Skeletal muscle satellite cell (primary cell): ENCODE data around the gene OPN3.

Source experiments
- H3K27me3 ChIP-seq: 2 replicates; pipeline ENCODE4 v1.7.0; 2013; ENCODE audit warnings: low read length; ENCODE audit not compliant: control insufficient read depth, insufficient read depth
- H3K36me3 ChIP-seq: 2 replicates; pipeline ENCODE4 v1.7.0; 2013; ENCODE audit warnings: mild to moderate bottlenecking, control low read depth, low read length; ENCODE audit not compliant: insufficient read depth
- H3K4me1 ChIP-seq: 2 replicates; pipeline ENCODE4 v1.7.0; 2013; ENCODE audit warnings: low read length; ENCODE audit not compliant: control insufficient read depth, insufficient read depth
- H3K4me2 ChIP-seq: 2 replicates; pipeline ENCODE4 v1.7.0; 2013; ENCODE audit warnings: mild to moderate bottlenecking, low read length
- H3K4me3 ChIP-seq: 2 replicates; pipeline ENCODE4 v1.7.0; 2013; ENCODE audit warnings: low read length
- H3K9ac ChIP-seq: 2 replicates; pipeline ENCODE4 v1.7.0; 2013; ENCODE audit warnings: mild to moderate bottlenecking, low read depth, low read length, moderate library complexity
- H3K9me3 ChIP-seq: replicated peaks from 2 replicates; pipeline ENCODE4 v1.7.0; 2013; ENCODE audit warnings: mild to moderate bottlenecking, control low read depth, low read length

Gene OPN3

DNA sequence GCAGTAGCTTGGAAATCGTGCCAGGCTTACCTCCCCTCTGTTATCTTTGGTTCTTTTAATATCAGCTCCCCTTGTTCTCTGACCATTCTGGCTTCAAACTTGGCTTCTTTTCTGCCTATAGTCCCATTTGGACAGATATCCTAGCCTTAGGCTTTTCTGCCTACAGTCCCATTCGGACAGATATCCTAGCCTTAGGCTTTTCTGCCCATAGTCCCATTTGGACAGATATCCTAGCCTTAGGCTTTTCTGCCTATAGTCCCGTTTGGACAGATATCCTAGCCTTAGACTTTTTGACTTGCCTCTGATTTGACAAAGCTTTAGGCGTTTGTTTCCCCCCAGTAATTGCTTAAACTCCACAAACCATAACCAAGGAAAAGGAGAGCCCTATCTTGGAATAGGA is 25.6 kb downstream of the OPN3 start:
- Histone ChIP-seq H3K4me1 (peaks cover 35% of the 10 kb centered on the region), H3K36me3 (no peaks in the 10 kb centered on the region), H3K4me3 (no peak overlapping the region), H3K4me2 (no peak overlapping the region), H3K9me3 (no peaks in the 10 kb centered on the region), H3K9ac (no peak overlapping the region), H3K27me3 (no peaks in the 10 kb centered on the region)

DNA sequence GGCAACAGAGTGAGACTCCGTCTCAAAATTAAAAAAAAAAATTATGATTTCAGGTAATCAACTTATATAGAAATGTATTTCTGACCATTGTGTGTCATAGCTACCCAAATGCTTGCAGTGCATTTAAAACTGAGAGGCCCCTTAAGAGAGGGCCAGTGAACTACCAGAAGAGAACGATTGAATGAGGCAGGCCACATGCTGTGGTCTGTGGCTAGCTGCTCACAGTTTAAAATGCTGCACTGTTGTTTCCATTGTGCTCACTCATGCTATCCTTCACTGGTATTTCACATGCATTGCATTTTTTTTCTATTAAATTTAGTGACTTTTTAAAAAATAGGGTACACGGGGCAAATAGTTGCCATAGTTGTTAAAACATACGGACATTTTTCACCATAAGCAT is 26.0 kb downstream of the OPN3 start:
- Histone ChIP-seq H3K4me1 (peaks cover 36% of the 10 kb centered on the region), H3K9me3 (no peaks in the 10 kb centered on the region), H3K27me3 (no peaks in the 10 kb centered on the region), H3K36me3 (no peaks in the 10 kb centered on the region), H3K4me2 (no peak overlapping the region), H3K4me3 (no peak overlapping the region), H3K9ac (no peak overlapping the region)

DNA sequence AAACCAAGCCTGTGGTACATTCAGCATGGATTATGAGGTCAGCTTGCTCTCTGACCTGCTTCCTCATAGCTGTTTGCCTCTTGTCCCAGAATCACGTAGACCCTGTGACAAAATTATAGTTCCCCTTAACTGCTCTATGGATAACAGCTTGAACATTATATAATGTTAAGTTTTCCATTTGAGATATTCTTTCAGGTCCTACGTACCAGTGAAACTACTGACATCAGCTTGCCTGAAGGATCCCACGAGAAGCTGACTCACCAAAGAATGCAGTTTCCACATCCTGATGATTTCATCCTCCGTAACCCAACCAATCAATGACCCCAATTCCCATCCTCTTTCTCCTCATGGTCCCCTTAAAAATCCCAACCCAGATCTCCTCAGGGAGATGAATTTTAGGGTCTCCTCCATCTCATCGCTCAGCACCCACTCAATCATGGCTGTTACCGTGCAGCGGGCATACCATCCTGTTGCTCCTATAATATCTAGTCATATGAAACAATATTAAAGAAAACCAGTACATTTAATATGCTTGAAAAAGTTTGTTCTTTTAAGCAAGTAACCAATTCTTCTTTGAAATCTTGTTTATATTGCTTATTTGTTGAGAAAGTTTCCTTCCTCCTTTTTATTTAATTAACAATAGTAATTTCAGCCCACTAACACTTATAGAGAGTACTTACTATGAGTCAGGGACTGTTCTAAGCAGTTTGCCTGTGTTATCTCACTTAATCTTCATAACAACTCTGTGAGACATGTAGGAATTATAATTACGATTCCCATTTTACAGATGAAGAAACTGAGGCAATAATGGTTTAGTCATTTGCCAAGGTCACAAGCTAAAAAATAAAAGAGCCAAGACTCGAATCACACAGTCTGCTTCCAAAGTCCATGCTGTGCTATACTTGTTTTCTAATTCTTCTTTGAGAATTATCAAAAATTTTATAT is 27.4 kb downstream of the OPN3 start:
- Histone ChIP-seq H3K9me3 (no peaks in the 10 kb centered on the region), H3K4me2 (peak overlapping the region; percentile 62), H3K4me1 (peaks cover 48% of the 10 kb centered on the region), H3K36me3 (no peaks in the 10 kb centered on the region), H3K4me3 (peak overlapping the region; percentile 43), H3K9ac (peak overlapping the region; percentile 42), H3K27me3 (no peaks in the 10 kb centered on the region)

DNA sequence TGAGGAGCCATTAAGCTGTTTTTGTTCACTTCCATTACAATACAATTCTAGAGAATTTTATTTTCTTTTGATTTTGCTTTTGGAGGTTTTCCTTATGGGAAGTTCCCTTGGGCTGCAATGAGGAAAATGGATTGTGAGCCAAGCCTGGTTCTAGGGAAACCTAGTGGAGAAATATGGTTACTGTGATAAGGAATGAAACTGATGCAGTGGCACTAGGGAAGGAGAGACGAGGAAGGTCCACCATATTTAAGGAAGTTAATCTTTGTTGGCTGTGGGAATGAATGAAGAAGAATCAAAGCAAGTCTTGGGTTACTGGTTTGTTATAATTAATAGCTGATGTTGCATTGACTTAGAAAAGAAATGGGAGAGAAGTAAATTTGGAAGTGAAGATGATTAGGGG is 28.4 kb downstream of the OPN3 start:
- H3K4me2 ChIP-seq = no peak overlapping the region
- no peak overlapping the region for H3K4me3 ChIP-seq
- peak overlapping the region; percentile 42 for H3K9ac ChIP-seq
- H3K36me3 ChIP-seq = no peaks in the 10 kb centered on the region
- peaks cover 52% of the 10 kb centered on the region for H3K4me1 ChIP-seq
- H3K9me3 ChIP-seq = no peaks in the 10 kb centered on the region
- H3K27me3 ChIP-seq = no peaks in the 10 kb centered on the region

DNA sequence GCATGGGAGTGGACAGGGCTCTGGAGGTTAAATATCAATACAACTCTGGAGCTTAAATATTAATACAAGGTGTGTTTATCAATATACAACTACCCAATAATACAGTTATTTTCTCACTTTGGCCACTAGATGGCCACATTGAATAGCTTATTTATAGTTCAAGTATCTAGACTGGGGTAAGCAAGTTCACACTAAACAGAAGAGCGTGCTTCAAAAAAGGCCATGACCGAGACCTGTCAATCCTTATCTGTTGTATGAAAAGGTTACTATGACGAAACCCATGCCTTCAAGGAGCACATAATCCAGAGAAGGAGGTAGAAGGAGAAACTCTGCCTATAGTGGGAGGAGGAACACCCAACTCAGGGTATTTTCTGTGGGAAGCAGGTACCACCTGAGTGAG is 29.1 kb downstream of the OPN3 start:
- H3K4me3 ChIP-seq = no peak overlapping the region
- peaks cover 56% of the 10 kb centered on the region for H3K4me1 ChIP-seq
- H3K27me3 ChIP-seq = no peaks in the 10 kb centered on the region
- H3K4me2 ChIP-seq = no peak overlapping the region
- H3K36me3 ChIP-seq = no peaks in the 10 kb centered on the region
- no peaks in the 10 kb centered on the region for H3K9me3 ChIP-seq
- no peak overlapping the region for H3K9ac ChIP-seq

DNA sequence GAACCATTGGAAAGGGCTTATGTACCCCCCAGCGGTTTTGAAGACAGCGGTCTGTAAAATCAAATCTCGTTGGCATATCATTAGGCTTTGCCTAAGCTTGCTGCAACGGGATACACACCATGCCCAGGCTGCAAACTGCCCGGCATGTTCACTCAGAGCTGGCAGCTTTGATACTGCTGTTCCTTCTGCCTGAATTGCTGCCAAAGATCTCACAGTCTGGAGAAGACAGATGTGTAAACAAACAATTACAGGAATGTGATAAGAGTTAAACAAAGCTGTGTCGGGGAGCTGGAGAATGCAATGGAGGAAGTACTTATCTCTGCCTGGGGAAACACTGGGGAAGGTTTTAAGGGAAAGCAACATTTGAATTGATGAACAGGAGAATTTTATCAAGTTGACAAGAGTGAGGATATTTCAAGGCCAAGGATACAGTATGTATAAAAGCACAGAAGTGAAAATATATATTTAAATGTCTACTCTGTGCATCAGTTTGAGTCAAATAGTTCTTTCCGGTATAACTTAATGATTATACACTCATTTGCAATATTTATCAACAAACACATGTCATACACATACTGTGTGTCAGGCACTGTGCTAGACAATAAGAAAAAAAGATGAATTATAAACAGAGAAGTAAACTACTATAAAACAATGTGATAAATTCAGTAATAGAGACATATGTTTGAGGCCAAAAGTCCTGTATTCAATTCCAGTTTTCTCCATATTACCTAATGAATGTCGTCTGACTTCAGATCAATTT is 29.9 kb downstream of the OPN3 start:
- Histone ChIP-seq H3K4me1 (peaks cover 54% of the 10 kb centered on the region), H3K4me2 (peak overlapping the region; percentile 11), H3K27me3 (no peaks in the 10 kb centered on the region), H3K9me3 (no peaks in the 10 kb centered on the region), H3K4me3 (no peak overlapping the region), H3K36me3 (no peaks in the 10 kb centered on the region), H3K9ac (no peak overlapping the region)

DNA sequence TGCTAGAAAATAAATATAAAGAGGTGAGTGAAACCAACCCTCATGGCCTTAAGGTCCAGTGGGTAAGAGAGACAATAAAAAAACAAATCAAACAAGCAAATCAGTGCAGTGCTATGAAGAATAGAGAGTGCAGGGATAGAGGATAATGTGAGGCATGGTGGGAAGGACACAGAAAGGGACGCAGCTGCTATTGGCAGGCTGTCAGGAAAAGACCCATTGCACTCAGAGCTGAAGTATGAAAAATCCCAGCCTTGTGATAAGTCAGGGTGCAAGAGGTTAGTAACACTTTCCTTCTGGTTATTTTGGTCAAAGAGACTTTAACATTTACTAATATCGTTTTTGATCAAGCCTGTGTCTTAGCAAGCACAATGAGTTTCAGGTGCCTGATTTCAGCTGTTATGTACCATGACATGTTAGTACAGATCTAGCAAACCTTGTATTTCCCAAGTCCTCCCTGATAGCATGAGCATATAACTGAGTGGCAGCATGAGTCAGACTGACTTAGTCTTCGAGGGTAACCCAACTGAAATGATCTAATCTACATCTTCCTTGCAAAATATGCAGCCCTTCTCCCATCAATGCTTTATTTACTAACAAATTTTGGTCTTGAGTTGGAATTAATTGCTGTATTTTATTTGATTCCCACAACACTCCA is 31.7 kb downstream of the OPN3 start:
- no peaks in the 10 kb centered on the region for H3K27me3 ChIP-seq
- no peak overlapping the region for H3K4me3 ChIP-seq
- peak overlapping the region; percentile 30 for H3K4me2 ChIP-seq
- peaks cover 62% of the 10 kb centered on the region for H3K4me1 ChIP-seq
- H3K9me3 ChIP-seq = no peaks in the 10 kb centered on the region
- no peaks in the 10 kb centered on the region for H3K36me3 ChIP-seq
- no peak overlapping the region for H3K9ac ChIP-seq

DNA sequence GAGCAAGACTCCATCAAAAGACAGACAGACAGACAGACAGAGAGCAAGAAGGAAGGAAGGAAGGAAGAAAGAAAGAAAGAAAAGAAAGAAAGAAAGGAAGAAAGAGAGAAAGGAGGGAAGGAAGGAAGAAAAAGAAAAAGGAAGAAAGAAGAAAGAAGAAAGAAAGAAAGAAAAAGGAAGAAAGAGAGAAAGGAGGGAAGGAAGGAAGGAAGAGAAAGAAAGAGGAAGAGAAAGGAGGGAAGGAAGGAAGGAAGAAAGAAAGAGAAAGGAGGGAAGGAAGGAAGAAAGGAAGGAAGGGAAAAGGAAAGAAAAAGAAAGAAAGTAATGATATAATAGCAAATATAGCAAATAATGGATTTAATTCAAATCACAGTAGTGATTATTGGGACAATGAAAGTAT is 32.7 kb downstream of the OPN3 start:
- no peak overlapping the region for H3K9ac ChIP-seq
- H3K4me1 ChIP-seq = peaks cover 65% of the 10 kb centered on the region
- no peaks in the 10 kb centered on the region for H3K9me3 ChIP-seq
- no peaks in the 10 kb centered on the region for H3K36me3 ChIP-seq
- no peak overlapping the region for H3K4me2 ChIP-seq
- H3K27me3 ChIP-seq = no peaks in the 10 kb centered on the region
- H3K4me3 ChIP-seq = no peak overlapping the region

DNA sequence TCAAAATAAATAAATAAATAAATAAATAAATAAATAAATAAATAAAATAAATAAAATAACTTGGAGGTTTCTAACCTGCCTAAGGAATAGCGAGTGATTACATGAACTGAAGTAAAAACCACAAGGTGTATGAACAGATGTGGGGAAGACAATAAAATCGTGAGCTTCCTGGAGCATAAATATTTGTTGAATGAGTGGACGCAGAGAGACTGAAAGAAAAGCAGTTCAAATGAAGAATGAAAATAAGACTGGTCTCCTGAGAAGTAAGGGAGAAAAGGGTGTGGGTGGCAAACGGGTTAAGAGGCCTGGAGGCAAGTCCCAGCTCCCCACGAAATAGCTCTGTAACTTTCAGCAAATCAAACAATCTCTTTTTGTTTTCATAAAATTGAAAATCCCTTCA is 33.6 kb downstream of the OPN3 start:
- Histone ChIP-seq H3K36me3 (no peaks in the 10 kb centered on the region), H3K4me3 (no peak overlapping the region), H3K4me1 (peaks cover 56% of the 10 kb centered on the region), H3K9me3 (no peaks in the 10 kb centered on the region), H3K4me2 (no peak overlapping the region), H3K9ac (no peak overlapping the region), H3K27me3 (no peaks in the 10 kb centered on the region)

DNA sequence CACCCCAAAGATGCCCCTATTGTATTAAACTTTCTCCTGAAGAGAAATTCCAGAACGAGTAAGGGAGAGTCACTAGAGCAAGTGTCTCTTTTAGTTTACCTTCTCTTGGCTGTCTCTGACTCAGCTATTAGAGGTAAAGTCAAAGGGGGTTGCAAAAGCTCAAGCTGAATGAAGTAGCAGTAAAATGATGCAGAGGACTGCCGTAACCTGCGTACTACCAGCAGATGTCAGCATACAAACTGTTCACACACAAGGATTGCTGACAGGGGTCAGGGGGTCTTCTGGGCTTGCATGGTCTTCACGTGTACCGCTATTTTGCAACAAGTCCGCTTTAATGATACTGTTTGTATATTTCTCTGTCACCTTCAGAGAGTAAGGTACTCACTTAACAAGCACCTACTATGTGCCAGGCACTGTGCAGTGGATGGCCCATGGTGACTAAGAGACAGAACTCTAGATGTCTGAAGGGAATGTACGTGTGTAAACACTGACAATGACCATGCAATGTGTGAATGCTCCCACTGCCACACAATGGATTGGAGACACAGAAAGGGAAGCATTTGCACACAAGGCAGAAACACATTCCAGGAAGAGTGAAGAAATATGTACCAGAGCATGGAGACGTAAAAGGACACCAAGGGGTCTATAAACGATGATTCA is 34.9 kb downstream of the OPN3 start:
- no peaks in the 10 kb centered on the region for H3K27me3 ChIP-seq
- peaks cover 62% of the 10 kb centered on the region for H3K4me1 ChIP-seq
- no peaks in the 10 kb centered on the region for H3K9me3 ChIP-seq

DNA sequence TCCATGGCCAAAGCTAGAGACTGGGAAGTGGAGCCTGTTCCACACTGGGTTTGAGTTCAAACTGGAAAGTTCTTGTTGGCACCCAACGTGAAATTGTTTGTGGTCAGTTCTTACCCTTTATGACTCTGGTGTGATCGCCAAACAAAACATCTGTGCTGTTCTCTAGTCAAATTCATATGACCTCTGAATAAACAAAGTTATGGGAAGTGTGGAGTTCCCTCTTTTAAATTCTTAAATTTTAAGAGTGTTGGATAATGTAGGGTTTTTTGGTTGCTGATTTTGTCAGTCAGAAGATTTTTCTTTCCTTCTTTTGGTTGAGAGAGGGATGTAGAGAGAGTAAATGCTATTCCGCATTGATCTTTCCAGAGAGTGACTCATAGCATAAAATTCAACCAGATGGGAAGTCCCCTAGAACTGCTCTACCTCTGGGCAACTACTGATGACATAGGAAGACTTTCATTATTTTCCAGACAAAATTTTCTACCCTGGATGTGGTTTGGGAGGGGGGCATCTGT is 36.4 kb downstream of the OPN3 start:
- Histone ChIP-seq H3K4me3 (peak overlapping the region; percentile 15), H3K9ac (peak overlapping the region; percentile 28)

More for the DNA sequence above, 34.9 kb downstream of the OPN3 start:
- no peak overlapping the region for H3K4me2 ChIP-seq
- no peak overlapping the region for H3K9ac ChIP-seq
- H3K4me3 ChIP-seq = no peak overlapping the region
- no peaks in the 10 kb centered on the region for H3K36me3 ChIP-seq

More for the DNA sequence above, 36.4 kb downstream of the OPN3 start:
- Histone ChIP-seq H3K9me3 (no peaks in the 10 kb centered on the region), H3K36me3 (no peaks in the 10 kb centered on the region), H3K27me3 (no peaks in the 10 kb centered on the region), H3K4me1 (peaks cover 51% of the 10 kb centered on the region), H3K4me2 (peak overlapping the region; percentile 66)
